MCF 10A (cell line): Measurements from ENCODE around the gene ZNF750. TPM values are rescaled to one million over a fixed set of nuclear protein-coding genes. Genes with fewer than 3 reads are reported as not detected.

ENCODE experiments used
- BruUV-seq: library from RNA; stranded (reverse); fragments of 400-500 nt; replicated peaks from 2 replicates; lab custom pipeline; 2021; lab: Mats Ljungman, UMichigan
- CTCF ChIA-PET: fragments of 300-600 bp; sonication (Branson Sonifier 250); formaldehyde crosslinking; extraction: SDS; loops from one replicate; lab custom pipeline; 2021; ENCODE audit warnings: antibody characterized with exemption, inconsistent platforms; lab: Yijun Ruan, JAX
- POLR2A ChIA-PET: fragments of 300-600, 350-650 bp; sonication (Branson Sonifier 250); formaldehyde crosslinking; extraction: SDS; loops from one replicate; lab custom pipeline; 2020; ENCODE audit warnings: antibody characterized with exemption, inconsistent platforms; lab: Yijun Ruan, JAX
- DNase-seq: peaks from one replicate; pipeline ENCODE4 v3.0.0-alpha.2; 2018; ENCODE audit not compliant: unreplicated experiment
- H3K27ac Mint-ChIP-seq: one replicate; pipeline ENCODE4 v1.8.0; 2022; ENCODE audit warnings: mild to moderate bottlenecking, low read depth, mixed read lengths; ENCODE audit not compliant: unreplicated experiment
- H3K27me3 Mint-ChIP-seq: one replicate; pipeline ENCODE4 v1.8.0; 2022; ENCODE audit warnings: mixed read lengths; ENCODE audit not compliant: insufficient read depth, unreplicated experiment
- H3K36me3 Mint-ChIP-seq: one replicate; pipeline ENCODE4 v1.8.0; 2022; ENCODE audit warnings: mild to moderate bottlenecking, moderate library complexity, mixed read lengths; ENCODE audit not compliant: insufficient read depth, unreplicated experiment
- H3K4me1 Mint-ChIP-seq: one replicate; pipeline ENCODE4 v1.8.0; 2022; ENCODE audit warnings: mixed read lengths; ENCODE audit not compliant: insufficient read depth, unreplicated experiment
- H3K4me3 Mint-ChIP-seq: one replicate; pipeline ENCODE4 v1.8.0; 2022; ENCODE audit warnings: mild to moderate bottlenecking, moderate library complexity, mixed read lengths; ENCODE audit not compliant: unreplicated experiment
- H3K9me3 Mint-ChIP-seq: one replicate; pipeline ENCODE4 v1.8.0; 2022; ENCODE audit warnings: mixed read lengths; ENCODE audit not compliant: unreplicated experiment
- intact Hi-C: fragments of 100-400 bp; cut with micrococcal nuclease; formaldehyde crosslinking; loops from 2 replicates; pipeline ENCODE4 v1.14.1; 2022
- total RNA-seq: library from RNA; stranded (reverse); gene quantifications from 2 replicates; pipeline ENCODE4 v1.2.3, GENCODE V29; 2022
- TF ChIP-seq, protein P1 (sequence below): fragments of 200-600 bp; IDR thresholded peaks from one replicate; pipeline ENCODE4 v1.8.0; 2022; ENCODE audit warnings: antibody characterized with exemption, mild to moderate bottlenecking; ENCODE audit not compliant: unreplicated experiment

ZNF750 gene
- total RNA-seq, 1 experiment from 2014 or later = 0.14 TPM

DNA sequence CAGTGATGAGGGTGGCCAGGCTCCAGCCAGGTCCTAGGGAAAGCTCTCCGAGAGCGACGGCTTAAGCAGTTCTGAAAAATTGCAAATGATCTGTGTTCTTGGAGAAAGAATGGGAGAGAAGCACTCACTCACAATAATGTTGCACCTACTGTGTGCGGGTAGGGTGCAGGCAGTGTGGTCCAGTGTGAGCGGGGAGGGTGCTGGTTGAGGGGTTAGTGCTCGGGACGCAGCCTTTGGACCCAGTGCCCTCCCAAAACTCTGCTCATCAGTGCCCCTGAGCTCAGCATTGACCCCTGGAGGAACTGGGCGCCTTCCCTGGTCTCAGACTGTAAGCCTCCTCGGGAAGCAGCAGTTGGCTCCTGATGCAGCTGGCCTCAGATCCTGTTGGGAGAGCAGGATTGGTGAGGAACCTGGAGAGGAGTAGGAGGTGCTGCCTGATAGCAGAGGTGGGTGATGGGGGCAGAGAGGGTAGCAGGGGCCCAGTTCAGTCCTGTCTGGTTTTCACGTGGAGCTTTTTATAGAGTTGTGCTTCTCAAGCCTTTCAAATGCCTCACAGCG lies 23.6 kb upstream of the ZNF750 start:
- TF ChIP-seq, protein P1, sequence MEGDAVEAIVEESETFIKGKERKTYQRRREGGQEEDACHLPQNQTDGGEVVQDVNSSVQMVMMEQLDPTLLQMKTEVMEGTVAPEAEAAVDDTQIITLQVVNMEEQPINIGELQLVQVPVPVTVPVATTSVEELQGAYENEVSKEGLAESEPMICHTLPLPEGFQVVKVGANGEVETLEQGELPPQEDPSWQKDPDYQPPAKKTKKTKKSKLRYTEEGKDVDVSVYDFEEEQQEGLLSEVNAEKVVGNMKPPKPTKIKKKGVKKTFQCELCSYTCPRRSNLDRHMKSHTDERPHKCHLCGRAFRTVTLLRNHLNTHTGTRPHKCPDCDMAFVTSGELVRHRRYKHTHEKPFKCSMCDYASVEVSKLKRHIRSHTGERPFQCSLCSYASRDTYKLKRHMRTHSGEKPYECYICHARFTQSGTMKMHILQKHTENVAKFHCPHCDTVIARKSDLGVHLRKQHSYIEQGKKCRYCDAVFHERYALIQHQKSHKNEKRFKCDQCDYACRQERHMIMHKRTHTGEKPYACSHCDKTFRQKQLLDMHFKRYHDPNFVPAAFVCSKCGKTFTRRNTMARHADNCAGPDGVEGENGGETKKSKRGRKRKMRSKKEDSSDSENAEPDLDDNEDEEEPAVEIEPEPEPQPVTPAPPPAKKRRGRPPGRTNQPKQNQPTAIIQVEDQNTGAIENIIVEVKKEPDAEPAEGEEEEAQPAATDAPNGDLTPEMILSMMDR = no peak
- BruUV-seq = no TSS peak
- Mint-ChIP-seq H3K4me1 (peaks cover 12% of the 10 kb centered on the region), H3K9me3 (no peaks in the 10 kb centered on the region), H3K36me3 (no peaks in the 10 kb centered on the region), H3K27ac (no peak overlapping the region), H3K4me3 (no peak overlapping the region), H3K27me3 (no peaks in the 10 kb centered on the region)
- ChIA-PET POLR2A (interaction anchor here (1.0 to 2.7 kb wide), 2 partner anchors 12 to 24 kb away, joined by 4 to 18 read pairs; no protein-coding TSS in a partner anchor), CTCF (interaction anchor here (1.9 kb wide), 1 partner anchor 12 kb away, joined by 12 read pairs; no protein-coding TSS in a partner anchor)
- intact Hi-C loops = no loop called here
- DNase-seq = no peak

DNA sequence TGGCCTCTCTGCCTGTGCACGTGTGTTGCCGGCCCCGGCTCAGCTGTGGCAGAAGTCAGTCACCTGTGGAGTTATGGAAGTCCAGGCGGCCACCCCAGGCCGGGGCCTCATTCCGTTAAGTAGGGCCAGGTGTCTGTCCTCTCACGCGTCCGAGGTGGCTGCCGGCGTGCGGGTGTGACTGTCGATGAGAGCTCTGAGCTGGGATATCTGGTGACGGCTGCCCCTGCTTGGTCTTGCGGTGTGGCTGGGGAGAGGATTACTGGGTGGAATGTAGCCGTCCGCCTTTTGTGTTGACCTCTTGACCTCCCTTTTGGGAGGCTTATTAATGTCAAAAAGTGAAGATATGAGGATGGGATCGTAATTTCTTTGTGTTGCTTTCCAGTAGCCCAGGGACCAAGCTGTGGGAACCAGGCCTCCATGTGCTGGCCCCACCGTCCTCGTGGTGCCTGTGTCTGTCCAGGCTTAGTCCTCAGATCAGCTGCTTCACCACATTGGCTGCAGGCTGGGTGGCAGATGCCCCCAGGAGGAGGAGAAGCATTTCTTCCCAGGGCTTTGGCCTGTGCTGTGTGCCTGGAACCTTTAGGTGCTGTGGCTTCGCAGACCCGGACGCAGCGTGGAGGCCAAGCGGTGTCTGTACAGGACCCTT lies 23.0 kb upstream of the ZNF750 start:
- intact Hi-C loops = no loop called here
- no peaks in the 10 kb centered on the region for H3K36me3 Mint-ChIP-seq
- CTCF ChIA-PET = interaction anchor here (1.9 kb wide), 1 partner anchor 12 kb away, joined by 12 read pairs; no protein-coding TSS in a partner anchor
- H3K4me3 Mint-ChIP-seq = no peak overlapping the region
- H3K27ac Mint-ChIP-seq = no peak overlapping the region
- DNase-seq = no peak
- no TSS peak for BruUV-seq
- TF ChIP-seq, protein P1 = no peak
- POLR2A ChIA-PET = interaction anchor here (1.0 to 2.7 kb wide), 2 partner anchors 13 to 25 kb away, joined by 4 to 18 read pairs; no protein-coding TSS in a partner anchor
- no peaks in the 10 kb centered on the region for H3K9me3 Mint-ChIP-seq
- H3K27me3 Mint-ChIP-seq = no peaks in the 10 kb centered on the region
- peaks cover 16% of the 10 kb centered on the region for H3K4me1 Mint-ChIP-seq

DNA sequence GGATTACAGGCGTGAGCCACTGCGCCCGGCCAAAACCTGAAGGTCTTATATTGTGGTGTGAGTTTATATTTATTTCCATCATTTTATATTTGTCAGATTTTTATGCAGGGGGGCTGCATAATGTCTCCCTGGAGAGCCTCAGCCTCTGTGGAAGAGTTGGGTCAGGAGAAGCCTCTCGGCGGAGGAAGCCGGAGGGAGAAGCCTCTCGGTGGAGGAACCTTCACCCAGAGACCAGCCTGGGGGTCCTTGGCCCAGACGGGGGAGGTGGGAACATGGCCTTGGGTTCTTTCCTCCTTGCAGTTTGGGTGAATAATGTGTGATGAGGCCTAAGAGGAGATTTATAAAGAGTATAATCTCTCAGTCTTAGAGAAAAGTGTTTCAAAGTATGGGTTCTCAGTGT lies 22.4 kb upstream of the ZNF750 start:
- DNase-seq = no peak
- Mint-ChIP-seq H3K36me3 (no peaks in the 10 kb centered on the region), H3K4me1 (peaks cover 20% of the 10 kb centered on the region), H3K9me3 (no peaks in the 10 kb centered on the region), H3K27me3 (no peaks in the 10 kb centered on the region), H3K4me3 (no peak overlapping the region), H3K27ac (no peak overlapping the region)
- CTCF ChIA-PET = no interaction called here
- TF ChIP-seq, protein P1 = no peak
- intact Hi-C loops = no loop called here
- POLR2A ChIA-PET = interaction anchor here (2.7 to 3.3 kb wide), 2 partner anchors 13 kb away, joined by 13 to 18 read pairs; no protein-coding TSS in a partner anchor
- BruUV-seq = no TSS peak

DNA sequence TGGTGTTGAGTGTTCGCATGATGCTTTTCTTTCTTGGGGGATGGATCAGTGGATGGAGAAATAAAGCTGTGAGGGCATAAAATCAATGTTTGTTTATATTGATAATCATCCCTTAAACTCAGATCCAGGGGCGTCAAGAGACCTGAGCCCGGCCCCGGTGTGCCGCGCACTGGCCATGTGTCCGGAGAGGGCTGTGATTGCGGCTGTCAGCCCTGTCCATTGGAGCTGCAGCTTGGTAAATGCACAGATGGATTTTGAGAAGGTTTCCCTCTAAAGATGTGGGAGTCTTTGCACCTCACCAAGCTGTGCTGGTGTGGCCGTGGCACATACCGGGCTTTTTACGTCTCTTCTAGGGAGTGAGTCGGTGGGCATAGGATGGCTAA lies 21.6 kb upstream of the ZNF750 start:
- no peak for DNase-seq
- intact Hi-C loops = no loop called here
- Mint-ChIP-seq H3K27ac (no peak overlapping the region), H3K36me3 (no peaks in the 10 kb centered on the region), H3K4me1 (peaks cover 21% of the 10 kb centered on the region), H3K27me3 (no peaks in the 10 kb centered on the region), H3K9me3 (no peaks in the 10 kb centered on the region), H3K4me3 (no peak overlapping the region)
- CTCF ChIA-PET = interaction anchor here (0.9 kb wide), 1 partner anchor 15 kb away, joined by 3 read pairs; no protein-coding TSS in a partner anchor
- TF ChIP-seq, protein P1 = no peak
- no TSS peak for BruUV-seq
- POLR2A ChIA-PET = interaction anchor here (0.6 to 3.3 kb wide), 2 partner anchors 14 to 126 kb away, joined by 3 to 13 read pairs; no protein-coding TSS in a partner anchor
